ENCODE results near the gene MMP3.

The MMP3 gene

GRCh38 chr11:102831489-102832440 lies 11.6 kb downstream of the MMP3 start:
- peak; percentile 16 for DNase-seq (ENCODE audit: low spot score)

GRCh38 chr11:102831128-102831488 lies 12.3 kb downstream of the MMP3 start:
- no peak for DNase-seq (ENCODE audit: low spot score)

- no peak for DNase-seq (ENCODE audit: low spot score)
These were observed 13.2 kb downstream of the MMP3 start for GRCh38 chr11:102830001-102830727.

GRCh38 chr11:102829316-102830000 lies 14.0 kb downstream of the MMP3 start:
- DNase-seq (ENCODE audit: low spot score) = no peak

GRCh38 chr11:102824556-102824955 lies 18.9 kb downstream of the MMP3 start:
- no peak for DNase-seq (ENCODE audit: low spot score)

GRCh38 chr11:102819491-102819890 lies 23.9 kb downstream of the MMP3 start:
- DNase-seq (ENCODE audit: low spot score) = no peak

- no peak for DNase-seq (ENCODE audit: low spot score)
These were observed 29.9 kb downstream of the MMP3 start for GRCh38 chr11:102813484-102813883.

- no peak for DNase-seq (ENCODE audit: low spot score)
These were observed 31.2 kb downstream of the MMP3 start for GRCh38 chr11:102812188-102812587.

GRCh38 chr11:102810950-102811660 lies 32.3 kb downstream of the MMP3 start:
- peak; percentile 12 for DNase-seq (ENCODE audit: low spot score)

GRCh38 chr11:102809971-102810370 lies 33.4 kb downstream of the MMP3 start:
- no peak for DNase-seq (ENCODE audit: low spot score)

- DNase-seq (ENCODE audit: low spot score) = peak; percentile 13
These were observed 35.5 kb downstream of the MMP3 start for GRCh38 chr11:102807921-102808320.

- no peak for DNase-seq (ENCODE audit: low spot score)
These were observed 37.1 kb downstream of the MMP3 start for GRCh38 chr11:102806296-102806695.

GRCh38 chr11:102802341-102802740 lies 41.1 kb downstream of the MMP3 start:
- peak; percentile 29 for DNase-seq (ENCODE audit: low spot score)

- DNase-seq (ENCODE audit: low spot score) = no peak
These were observed 42.6 kb downstream of the MMP3 start for GRCh38 chr11:102800767-102801166.

- peak; percentile 7 for DNase-seq (ENCODE audit: low spot score)
These were observed 43.6 kb downstream of the MMP3 start for GRCh38 chr11:102799681-102800340.

- peak; percentile 20 for DNase-seq (ENCODE audit: low spot score)
These were observed 45.2 kb downstream of the MMP3 start, which contains the start of gene MMP1 for GRCh38 chr11:102798012-102798746. Gene MMP1 (minus strand): TSS chr11:102798160. CDS start chr11:102798092, 68 bp downstream.

- peak; percentile 12 for DNase-seq (ENCODE audit: low spot score)
These were observed 49.0 kb downstream of the MMP3 start for GRCh38 chr11:102794382-102794781.

GRCh38 chr11:102793677-102794290 lies 49.6 kb downstream of the MMP3 start:
- DNase-seq (ENCODE audit: low spot score) = no peak

- DNase-seq (ENCODE audit: low spot score) = no peak
These were observed 50.8 kb downstream of the MMP3 start for GRCh38 chr11:102792604-102793003.

All from hepatic stellate cell (primary cell).